ENCODE measurements around the gene RASSF1. TPM values are rescaled to one million over a fixed set of nuclear protein-coding genes. Genes with fewer than 3 reads are reported as not detected.
A peak's percentile ranks its signal among the peaks of the same experiment; 100 is the strongest.

Gene RASSF1
- total RNA-seq, 1 donor from 2014 or later, result 34.9 TPM

DNA sequence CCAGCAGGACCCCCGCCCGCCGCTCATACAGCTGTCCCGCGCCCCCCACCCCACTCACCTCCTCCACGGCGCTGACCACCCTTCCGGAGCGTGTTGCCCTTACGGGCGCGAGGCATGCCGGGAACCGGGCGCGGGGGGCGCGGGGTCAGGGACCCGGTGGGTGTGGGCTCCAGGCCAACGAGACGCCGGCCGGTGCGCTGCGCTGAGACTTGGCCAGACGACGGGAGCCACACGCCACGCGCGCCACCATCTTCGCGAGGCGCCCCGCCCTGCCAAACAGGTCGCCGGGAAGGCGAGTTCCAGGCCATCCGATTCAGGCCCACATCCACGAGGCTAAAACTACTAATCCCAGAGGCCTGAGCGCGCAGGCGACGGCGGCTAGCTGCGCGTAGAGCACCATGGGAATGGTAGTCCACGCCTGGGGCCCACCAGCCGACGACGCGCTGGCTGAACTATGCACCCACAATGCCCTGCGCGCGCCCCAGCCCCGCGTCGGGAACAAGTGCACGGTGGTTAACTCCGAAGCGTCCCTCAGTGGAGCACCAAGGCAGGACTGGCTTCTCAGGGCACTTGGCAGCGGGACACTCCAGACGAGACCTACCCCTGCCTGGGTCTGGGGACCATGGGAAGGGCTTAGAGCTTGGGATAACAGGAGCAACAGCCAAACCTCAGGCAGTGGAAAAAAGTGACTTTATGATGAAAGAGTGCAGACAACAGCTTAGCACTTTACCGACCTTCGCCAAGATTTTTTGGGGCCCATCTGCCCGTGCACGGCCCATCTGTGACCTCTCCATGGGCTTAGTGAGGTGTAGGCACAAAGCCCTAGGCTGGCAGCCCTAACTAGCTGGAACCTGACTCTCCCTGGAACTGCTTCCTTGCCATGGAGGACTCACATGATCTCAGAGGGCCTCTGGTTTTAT, 48.2 kb downstream of the RASSF1 start, which contains the start of gene IFRD2:
Gene IFRD2 (minus strand): TSS at position 271 of the 920 bp plus-strand sequence. CDS start 155 bp downstream, at position 116.
- intact Hi-C loops (cut with DNase I), result no loop called here
- peak within 1 kb of the TSS; percentile 85 to 89 for H3K27ac ChIP-seq

DNA sequence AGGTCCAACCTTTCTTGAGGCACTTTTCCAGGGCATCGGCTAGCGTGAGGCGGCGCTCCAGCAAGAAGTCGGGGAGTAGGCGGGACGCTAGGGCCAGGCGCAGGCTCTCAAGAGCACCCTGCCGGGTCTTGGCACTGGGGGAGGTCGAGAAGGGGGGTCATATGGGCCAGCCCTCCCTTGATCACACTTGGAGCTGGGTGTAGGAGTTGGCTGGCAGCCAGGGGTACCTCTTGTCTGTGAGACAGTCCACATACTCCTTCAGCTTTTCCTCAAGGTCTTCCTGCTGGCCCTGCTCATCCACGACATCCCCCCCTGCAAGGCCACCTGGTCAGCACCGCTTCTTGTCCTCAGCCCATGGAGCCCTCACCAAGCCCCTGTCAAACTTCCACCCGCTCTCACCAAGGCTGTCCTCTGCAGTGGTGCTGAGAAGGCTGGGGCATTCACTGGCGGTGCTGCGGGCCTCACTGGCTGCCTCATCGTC, 50.4 kb downstream of the RASSF1 start:
- DNase-seq (ENCODE audit: low spot score in 2 of 2), result peak in 1 of 2 donors; percentile 63
- Histone ChIP-seq H3K36me3 (peaks cover 25 to 35% of the 10 kb centered on the region in 2 donors), H3K9me3 (no peaks in the 10 kb centered on the region), H3K4me3 (no peak overlapping the region), H3K27me3 (no peaks in the 10 kb centered on the region), H3K4me1 (peaks cover 0 to 21% of the 10 kb centered on the region in 2 donors), H3K27ac (no peak overlapping the region)
- intact Hi-C loops (cut with DNase I), result no loop called here
- no peak for TF ChIP-seq CTCF (IDR thresholded peaks at IDR 0.05)

More for the DNA sequence above, 48.2 kb downstream of the RASSF1 start, which contains the start of gene IFRD2:
- Histone ChIP-seq H3K4me3 (peak within 1 kb of the TSS; percentile 82 to 84), H3K36me3 (peaks cover 20 to 37% of the 10 kb centered on the region in 2 donors), H3K9me3 (no peaks in the 10 kb centered on the region), H3K27me3 (no peaks in the 10 kb centered on the region), H3K4me1 (peaks cover 0 to 21% of the 10 kb centered on the region in 2 donors)
- peak; percentile 93 to 98 for DNase-seq (ENCODE audit: low spot score in 2 of 2)
- no peak for TF ChIP-seq CTCF (IDR thresholded peaks at IDR 0.05)

DNA sequence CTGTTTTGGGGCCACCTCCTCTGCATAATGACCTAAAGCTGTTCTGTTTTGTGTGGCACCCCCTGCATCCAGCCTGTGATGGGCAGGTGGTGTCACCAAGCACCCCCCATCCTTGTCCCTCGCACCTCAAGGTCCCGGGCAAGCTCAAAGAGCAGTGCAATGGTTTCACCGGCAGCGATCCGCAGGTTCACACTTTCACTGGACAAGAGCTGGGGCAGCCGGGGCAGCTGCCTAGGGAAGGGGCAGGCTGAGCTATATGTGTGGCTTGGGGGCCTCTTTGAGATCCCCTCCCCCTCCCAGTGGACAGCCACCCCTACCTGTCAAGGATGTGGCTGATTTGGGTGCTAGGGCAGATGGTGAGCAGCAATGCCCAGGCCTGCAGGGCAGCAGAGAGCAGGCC, 51.5 kb downstream of the RASSF1 start:
- no peaks in the 10 kb centered on the region for H3K9me3 ChIP-seq
- intact Hi-C loops (cut with DNase I), result no loop called here
- no peak for DNase-seq (ENCODE audit: low spot score in 2 of 2)
- H3K4me1 ChIP-seq, result peaks cover 0 to 21% of the 10 kb centered on the region in 2 donors
- H3K27me3 ChIP-seq, result no peaks in the 10 kb centered on the region
- TF ChIP-seq CTCF (IDR thresholded peaks at IDR 0.05), result no peak
- no peak overlapping the region for H3K4me3 ChIP-seq
- H3K36me3 ChIP-seq, result peaks cover 25 to 35% of the 10 kb centered on the region in 2 donors
- no peak overlapping the region for H3K27ac ChIP-seq

GRCh38 chr3:50288387-50289007, 52.1 kb downstream of the RASSF1 start:
- intact Hi-C loops (cut with DNase I), result no loop called here
- Histone ChIP-seq H3K27me3 (no peaks in the 10 kb centered on the region), H3K27ac (no peak overlapping the region), H3K9me3 (no peaks in the 10 kb centered on the region), H3K36me3 (peaks cover 25 to 35% of the 10 kb centered on the region in 2 donors), H3K4me1 (peaks cover 0 to 21% of the 10 kb centered on the region in 2 donors), H3K4me3 (no peak overlapping the region)
- DNase-seq (ENCODE audit: low spot score in 2 of 2), result no peak
- TF ChIP-seq CTCF (IDR thresholded peaks at IDR 0.05), result no peak

DNA sequence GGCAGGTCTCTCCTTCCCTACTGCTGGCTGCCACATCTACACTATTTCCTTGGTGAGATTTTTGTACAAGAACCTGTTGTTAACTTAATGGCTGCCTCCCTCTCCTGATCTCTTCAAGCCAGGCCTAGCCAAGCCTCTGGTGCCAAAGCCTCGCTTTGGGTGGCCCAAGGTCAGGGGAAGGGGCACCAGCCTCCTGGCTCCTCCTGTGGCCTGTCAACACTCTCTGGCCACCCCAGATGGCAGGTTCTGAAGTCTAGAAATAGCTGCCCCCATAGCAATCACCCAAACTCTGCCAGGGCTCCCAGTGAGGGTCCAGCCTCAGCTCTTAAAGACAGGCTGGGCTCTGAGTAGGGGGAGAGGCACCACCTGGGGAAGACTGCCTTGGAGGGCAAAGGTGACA, 53.4 kb downstream of the RASSF1 start:
- H3K27ac ChIP-seq, result no peak overlapping the region
- no peak for DNase-seq (ENCODE audit: low spot score in 2 of 2)
- intact Hi-C loops (cut with DNase I), result no loop called here
- H3K4me3 ChIP-seq, result no peak overlapping the region
- peaks cover 0 to 11% of the 10 kb centered on the region in 2 donors for H3K4me1 ChIP-seq
- H3K36me3 ChIP-seq, result peaks cover 25 to 35% of the 10 kb centered on the region in 2 donors
- no peaks in the 10 kb centered on the region for H3K27me3 ChIP-seq
- no peak for TF ChIP-seq CTCF (IDR thresholded peaks at IDR 0.05)
- no peaks in the 10 kb centered on the region for H3K9me3 ChIP-seq

Data from ascending aorta (tissue), 2 donors.